Activated gamma-delta T cell (primary cell): ENCODE data around the gene KCNIP4.
"Not testable (repeated sequence)": the region's sequence is repeated elsewhere in the genome, so short reads cannot be mapped to it uniquely, and the experiment has no call there.

ENCODE experiments used
- DNase-seq: peaks from one replicate; lab custom pipeline; 2025; lab: John Stamatoyannopoulos, UW

KCNIP4 gene

GRCh38 chr4:21366312-21366711 lies 582.3 kb downstream of the KCNIP4 start:
- DNase-seq = no peak

- DNase-seq = no peak
Measured at GRCh38 chr4:21363701-21364100, 584.9 kb downstream of the KCNIP4 start.

- not testable (repeated sequence) for DNase-seq
Measured at GRCh38 chr4:21352354-21352753, 596.2 kb downstream of the KCNIP4 start.

GRCh38 chr4:21347142-21347541 lies 601.4 kb downstream of the KCNIP4 start:
- no peak for DNase-seq

- DNase-seq = no peak
Measured at GRCh38 chr4:21327976-21328700, 620.4 kb downstream of the KCNIP4 start.

GRCh38 chr4:21320034-21320433 lies 628.5 kb downstream of the KCNIP4 start:
- DNase-seq = no peak

GRCh38 chr4:21307709-21308108 lies 640.9 kb downstream of the KCNIP4 start:
- DNase-seq = no peak

GRCh38 chr4:21304540-21304887 lies 644.1 kb downstream of the KCNIP4 start:
- DNase-seq = no peak

- no peak for DNase-seq
Measured at GRCh38 chr4:21290562-21290961, 658.0 kb downstream of the KCNIP4 start.

GRCh38 chr4:21276046-21276445 lies 672.5 kb downstream of the KCNIP4 start:
- no peak for DNase-seq

- DNase-seq = no peak
Measured at GRCh38 chr4:21271439-21272052, 677.0 kb downstream of the KCNIP4 start.

- DNase-seq = no peak
Measured at GRCh38 chr4:21248331-21248730, 700.2 kb downstream of the KCNIP4 start.

GRCh38 chr4:21242163-21242562 lies 706.4 kb downstream of the KCNIP4 start:
- no peak for DNase-seq

- DNase-seq = no peak
Measured at GRCh38 chr4:21226637-21227538, 721.7 kb downstream of the KCNIP4 start.

GRCh38 chr4:21211846-21212245 lies 736.7 kb downstream of the KCNIP4 start:
- DNase-seq = no peak

GRCh38 chr4:21209860-21210259 lies 738.7 kb downstream of the KCNIP4 start:
- DNase-seq = no peak

GRCh38 chr4:21205821-21206531 lies 742.6 kb downstream of the KCNIP4 start:
- DNase-seq = no peak

GRCh38 chr4:21203416-21203815 lies 745.2 kb downstream of the KCNIP4 start:
- DNase-seq = no peak

GRCh38 chr4:21202959-21203358 lies 745.6 kb downstream of the KCNIP4 start:
- DNase-seq = no peak

- no peak for DNase-seq
Measured at GRCh38 chr4:21198683-21199082, 749.9 kb downstream of the KCNIP4 start.

- DNase-seq = no peak
Measured at GRCh38 chr4:21195682-21196081, 752.9 kb downstream of the KCNIP4 start.

GRCh38 chr4:21192367-21192766 lies 756.2 kb downstream of the KCNIP4 start:
- no peak for DNase-seq
